COLO829 (cell line): ENCODE measurements around the gene GPR161.

Source experiments
- DNase-seq: peaks from one replicate; pipeline ENCODE4 v3.0.0; 2012; ENCODE audit warnings: low spot score

The GPR161 gene

DNA sequence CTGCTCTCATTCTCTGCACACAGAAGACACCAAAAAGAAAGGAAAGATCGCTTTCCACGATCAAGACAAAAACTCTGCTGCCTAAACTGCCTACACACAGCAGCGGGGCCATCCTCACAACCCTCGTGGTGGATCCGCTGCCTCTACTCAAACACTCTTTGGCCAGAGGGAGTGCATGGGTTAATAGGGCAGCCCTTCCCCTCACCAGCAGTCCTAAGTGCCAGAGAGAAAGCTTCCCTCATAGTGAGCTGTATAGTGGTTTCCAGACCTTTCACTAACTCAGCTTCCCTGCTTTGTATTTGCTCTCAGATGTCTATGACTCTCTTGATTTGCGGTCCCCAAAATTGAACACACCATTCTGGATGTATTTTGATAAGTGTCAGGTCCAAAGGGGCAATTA is 30.9 kb downstream of the GPR161 start:
- DNase-seq, result no peak

DNA sequence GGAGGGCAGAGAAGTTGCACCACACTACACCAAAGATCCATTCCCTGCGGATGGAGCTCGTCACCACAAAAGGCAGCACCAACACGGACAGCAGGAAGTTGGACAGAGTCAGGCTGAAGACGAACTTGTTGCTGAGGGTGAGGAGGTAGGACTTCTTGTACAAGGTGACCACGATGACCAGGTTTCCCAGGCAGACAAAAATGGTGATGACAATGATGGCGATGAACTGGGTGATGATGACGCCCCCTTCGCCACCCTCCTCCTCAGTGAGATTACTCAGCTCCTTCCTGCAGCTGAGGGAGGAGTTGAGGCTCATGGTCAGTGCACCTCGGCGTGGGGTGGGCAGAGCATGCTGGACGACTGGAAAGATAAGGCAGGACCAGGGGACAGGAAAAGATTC is 32.2 kb downstream of the GPR161 start:
- no peak for DNase-seq

DNA sequence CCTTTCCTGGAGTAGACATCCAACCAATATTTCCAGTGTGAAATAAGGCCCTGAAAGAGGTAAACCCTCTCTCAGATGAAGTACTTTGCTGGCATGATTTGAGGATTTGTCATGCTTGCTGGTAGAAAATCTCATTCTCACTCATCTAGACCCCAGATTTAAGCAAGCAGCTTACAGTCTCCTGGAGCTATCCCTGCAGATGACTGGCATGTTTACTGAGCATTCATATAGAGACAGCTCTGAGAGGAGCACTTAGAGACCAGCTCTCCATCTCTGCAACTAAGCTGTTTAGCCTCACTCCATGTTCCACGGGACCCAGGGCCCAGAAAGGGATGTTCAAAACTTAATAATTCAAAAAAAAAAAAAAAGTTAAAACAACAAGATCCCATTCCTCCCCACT is 34.2 kb downstream of the GPR161 start:
- no peak for DNase-seq

GRCh38 chr1:168101336-168101735 is 35.4 kb downstream of the GPR161 start:
- no peak for DNase-seq

- DNase-seq, result no peak
Observed at GRCh38 chr1:168100315-168101002, 36.3 kb downstream of the GPR161 start.

- no peak for DNase-seq
Observed at GRCh38 chr1:168099337-168099801, 37.4 kb downstream of the GPR161 start.

- DNase-seq, result no peak
Observed at GRCh38 chr1:168098534-168099320, 38.0 kb downstream of the GPR161 start.

GRCh38 chr1:168097921-168098528 is 38.7 kb downstream of the GPR161 start:
- DNase-seq, result no peak

GRCh38 chr1:168096296-168097165 is 40.2 kb downstream of the GPR161 start:
- no peak for DNase-seq

- no peak for DNase-seq
Observed at GRCh38 chr1:168095476-168095875, 41.3 kb downstream of the GPR161 start.

DNA sequence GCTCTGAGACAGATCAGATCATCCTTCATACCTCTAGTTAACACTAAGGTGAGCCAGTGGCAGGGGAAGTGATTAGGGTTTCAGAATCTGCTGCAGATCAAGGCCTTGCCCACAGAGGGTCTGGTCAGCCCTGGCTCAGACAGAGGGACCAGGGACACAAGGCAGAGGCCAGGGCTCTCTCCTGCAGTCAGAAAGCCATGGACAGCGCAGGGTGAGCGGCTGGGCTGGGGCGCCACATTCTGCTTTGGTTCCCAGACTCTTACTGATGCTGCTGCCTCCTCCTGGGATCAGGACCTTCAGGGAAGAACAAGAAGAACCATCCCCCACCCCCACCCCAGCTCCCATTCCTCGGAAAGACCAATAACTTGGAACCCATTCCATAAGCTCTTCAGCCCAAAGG is 43.1 kb downstream of the GPR161 start:
- DNase-seq, result no peak

DNA sequence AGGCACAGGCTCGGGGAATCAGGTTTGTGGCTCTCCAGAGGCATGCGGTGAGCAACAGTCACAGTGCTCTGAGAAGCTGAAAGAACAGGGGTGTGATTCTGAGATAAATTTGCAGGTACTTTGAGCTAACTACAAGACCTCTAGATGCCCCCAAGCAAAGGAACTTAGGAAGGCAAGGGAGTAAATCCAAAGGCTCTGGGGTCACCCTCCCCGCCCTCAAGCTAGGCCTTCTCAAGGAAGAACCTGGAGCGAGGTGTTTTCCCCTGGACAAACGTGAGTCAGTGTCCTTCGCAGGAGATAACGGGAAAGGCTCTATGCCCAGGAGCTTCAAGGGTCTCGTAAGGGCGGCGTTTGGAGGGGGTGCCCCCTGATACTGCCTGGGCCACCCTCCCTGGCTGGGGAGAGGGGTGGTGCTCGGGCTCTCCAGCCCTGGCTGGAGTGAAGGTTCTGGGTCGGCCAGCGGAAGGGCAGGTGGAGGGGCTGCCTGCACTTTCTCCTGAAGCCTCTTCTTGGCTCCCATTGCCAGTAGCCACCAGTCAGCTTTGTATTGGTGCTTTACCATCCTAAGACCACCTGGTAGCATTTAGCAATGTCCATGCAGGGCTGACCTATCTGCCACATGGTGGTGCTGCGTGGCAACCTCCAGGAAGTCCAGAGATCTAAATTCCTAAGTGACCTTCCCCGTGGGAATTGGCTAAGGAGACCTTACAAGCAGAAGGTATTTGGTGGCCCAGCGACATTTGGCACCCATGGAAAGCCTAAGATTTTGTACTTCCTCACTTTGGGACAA is 44.0 kb downstream of the GPR161 start:
- no peak for DNase-seq

- DNase-seq, result peak; percentile 97
Observed at GRCh38 chr1:168091720-168092550, 44.8 kb downstream of the GPR161 start.

DNA sequence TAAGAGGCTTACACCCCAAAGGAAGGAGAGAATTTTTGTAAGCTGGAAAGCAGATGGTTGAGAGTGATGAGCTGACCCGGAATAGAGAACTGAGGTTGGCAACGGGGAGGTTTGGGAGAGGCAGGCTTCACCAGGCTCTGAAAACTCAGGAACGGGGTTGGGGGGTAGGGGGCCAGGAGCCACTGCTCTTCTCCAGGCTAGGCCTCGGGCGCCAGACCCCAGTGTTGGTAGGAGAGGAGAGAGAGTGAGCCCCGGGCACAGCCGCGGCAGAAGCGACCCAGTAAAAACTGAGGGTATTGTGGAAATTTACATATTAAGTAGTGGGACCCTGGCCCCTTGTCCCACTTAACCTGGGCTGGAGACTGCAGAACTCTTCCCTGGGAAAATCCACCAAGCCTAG is 45.7 kb downstream of the GPR161 start:
- no peak for DNase-seq

DNA sequence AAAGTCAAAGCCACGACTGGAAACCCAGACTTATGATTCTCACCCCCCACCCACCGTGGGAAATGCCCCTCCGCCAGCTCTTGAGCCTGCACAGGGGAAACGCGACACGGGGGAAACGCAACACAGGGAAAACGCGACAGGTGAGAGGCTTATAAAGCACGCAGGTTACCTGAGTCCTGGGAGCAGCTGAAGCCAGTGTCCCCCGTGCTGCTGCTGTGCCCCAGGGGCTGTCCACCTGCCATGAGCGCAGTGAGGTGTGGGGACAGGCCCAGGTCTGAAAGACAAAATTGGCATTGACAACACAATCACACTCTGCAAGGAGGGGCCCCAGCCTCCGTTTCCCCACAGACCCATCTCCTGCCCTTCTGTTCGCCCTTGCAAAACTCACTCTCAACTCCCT is 46.3 kb downstream of the GPR161 start:
- DNase-seq, result no peak

DNA sequence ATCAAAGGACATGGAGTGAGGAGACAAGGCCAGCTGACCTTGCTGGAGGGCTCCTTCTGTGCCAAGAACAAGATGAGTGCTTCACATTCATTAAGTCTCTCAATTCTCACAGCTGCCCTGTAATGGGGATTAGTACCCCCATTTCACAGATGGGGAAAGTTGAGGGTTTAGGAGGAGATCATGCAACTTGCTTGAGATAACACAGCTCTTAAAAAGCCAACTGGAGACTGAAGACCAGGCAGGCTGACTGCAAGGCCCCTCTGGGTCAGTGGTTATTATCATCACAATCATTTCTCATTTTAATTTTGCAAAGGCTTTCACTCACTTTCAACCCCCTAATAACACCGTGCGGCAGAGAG is 46.8 kb downstream of the GPR161 start:
- no peak for DNase-seq

DNA sequence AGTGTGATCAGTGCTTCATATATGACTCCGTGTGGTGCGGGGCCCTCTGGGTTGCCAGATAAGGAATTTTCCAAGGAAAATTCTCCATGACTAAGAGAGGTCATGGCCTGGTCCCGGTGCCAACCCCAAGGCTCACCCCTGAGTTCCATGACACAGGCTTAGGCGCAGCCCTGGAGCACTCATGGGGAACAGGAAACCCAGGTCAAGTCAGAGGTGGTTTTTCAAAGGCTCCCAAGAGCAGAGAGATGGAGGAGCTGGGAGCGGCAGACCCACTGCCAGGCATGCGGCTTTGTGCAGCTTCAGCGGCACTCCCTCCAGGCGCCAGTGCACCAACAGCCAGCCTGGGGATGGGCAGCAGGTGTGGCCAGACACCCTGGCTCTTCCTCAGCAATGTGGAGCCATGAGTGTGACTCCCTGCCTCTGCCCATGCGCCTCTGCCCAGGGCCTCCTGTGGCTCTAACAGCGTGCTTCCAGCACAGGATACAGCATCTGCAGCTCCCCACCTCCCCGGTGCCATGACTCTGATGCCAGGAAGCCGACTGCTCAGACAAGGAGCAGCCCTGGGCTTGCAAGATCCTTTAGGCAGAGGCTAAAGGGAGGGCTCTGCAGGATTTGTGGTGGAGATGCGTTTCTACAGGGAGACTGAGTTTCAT is 47.3 kb downstream of the GPR161 start:
- DNase-seq, result no peak

GRCh38 chr1:168088511-168089325 is 48.0 kb downstream of the GPR161 start:
- DNase-seq, result no peak

- no peak for DNase-seq
Observed at GRCh38 chr1:168087696-168088095, 49.0 kb downstream of the GPR161 start.
